Lower lobe of right lung (tissue), 2 donors: ENCODE data around the gene CA12. TPM values are rescaled to one million over a fixed set of nuclear protein-coding genes. Genes with fewer than 3 reads are reported as not detected.

Experiments used
- ATAC-seq, 2 donors: fragments of 200-7000 bp; cut with Tn5 transposase; one replicate each; pipeline ENCODE4 v1.9.1; 2020 to 2022; ENCODE audit warnings: mild to moderate bottlenecking in 2 of 2, moderate library complexity in 2 of 2
- DNase-seq: peaks from one replicate; pipeline ENCODE4 v3.0.0-alpha.2; 2020
- H3K27ac ChIP-seq: fragments of 200-600 bp; one replicate; pipeline ENCODE4 v1.8.0; 2022
- H3K27me3 ChIP-seq: fragments of 200-600 bp; one replicate; pipeline ENCODE4 v1.8.0; 2022; ENCODE audit warnings: low read depth
- H3K36me3 ChIP-seq: fragments of 200-600 bp; one replicate; pipeline ENCODE4 v1.8.0; 2022; ENCODE audit warnings: mild to moderate bottlenecking
- H3K4me1 ChIP-seq: fragments of 200-600 bp; one replicate; pipeline ENCODE4 v1.8.0; 2022
- H3K4me3 ChIP-seq: fragments of 200-600 bp; one replicate; pipeline ENCODE4 v1.8.0; 2022; ENCODE audit warnings: mild to moderate bottlenecking
- H3K9me3 ChIP-seq: fragments of 200-600 bp; one replicate; pipeline ENCODE4 v1.8.0; 2022
- CTCF ChIP-seq: fragments of 200-600 bp; IDR thresholded peaks from one replicate; pipeline ENCODE4 v1.8.0; 2022; ENCODE audit warnings: antibody characterized with exemption, mild to moderate bottlenecking
- intact Hi-C: fragments of 100-400 bp; cut with DNase I; formaldehyde crosslinking; loops from one replicate; pipeline ENCODE4 v1.11.0; 2022
- total RNA-seq: library from RNA; stranded (reverse); fragmentation: NEBNext Ultra II Directional; extraction: Animal tissue kit (Norgen Biotek cat#: 25700); gene quantifications from one replicate; pipeline ENCODE4 v1.2.1, GENCODE V29; 2021
- donor health status: DM: no; HTN: yes; CAD: no; lungs with severe emphysema.

CA12 gene
- total RNA-seq, 1 donor from 2014 or later, result 4.9 TPM

DNA sequence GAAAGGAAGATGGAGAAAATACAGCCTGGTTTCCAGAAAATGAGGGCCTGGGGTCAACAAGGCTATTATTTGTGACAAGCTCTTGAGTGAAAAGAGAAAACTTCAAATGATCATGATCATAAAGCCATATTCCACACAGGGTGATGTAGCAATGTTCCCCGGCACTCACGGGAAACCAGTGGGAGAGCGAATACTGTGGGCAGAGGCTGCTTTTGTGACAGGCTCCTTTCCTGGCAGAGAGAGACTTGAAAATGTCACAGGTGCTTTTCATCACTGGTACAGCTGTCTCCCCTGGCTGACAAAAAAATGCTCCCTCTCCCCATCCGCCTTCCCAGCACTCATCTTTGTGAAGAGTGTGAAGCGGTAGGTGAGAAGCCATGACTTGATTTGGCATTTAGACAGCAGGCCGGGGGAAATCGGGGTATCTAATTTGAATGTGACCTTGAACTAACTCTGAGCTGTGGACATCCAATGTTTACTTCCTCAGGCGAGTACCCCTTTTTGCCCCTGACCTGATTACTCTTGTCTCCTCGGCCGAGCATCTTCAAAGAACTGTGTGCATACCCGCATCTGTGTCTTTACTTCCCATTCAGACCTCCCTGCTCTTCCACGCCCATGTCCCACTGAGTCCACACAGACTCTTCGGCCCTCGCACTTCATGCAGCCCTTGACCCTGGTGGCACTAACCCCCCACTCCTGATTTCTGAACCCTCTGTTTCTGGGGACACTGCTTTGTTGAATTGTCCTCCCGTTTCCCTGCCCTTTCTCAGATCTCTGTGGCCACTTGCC lies 23.2 kb downstream of the CA12 start:
- Histone ChIP-seq H3K4me1 (no peaks in the 10 kb centered on the region), H3K27ac (no peak overlapping the region), H3K9me3 (no peaks in the 10 kb centered on the region), H3K27me3 (no peaks in the 10 kb centered on the region), H3K4me3 (no peak overlapping the region), H3K36me3 (no peaks in the 10 kb centered on the region)
- no peak for ATAC-seq
- no peak for DNase-seq
- no peak for TF ChIP-seq CTCF
- intact Hi-C loops, result no loop called here

GRCh38 chr15:63357731-63358130 lies 23.9 kb downstream of the CA12 start:
- ATAC-seq, result no peak
- Histone ChIP-seq H3K4me3 (no peak overlapping the region), H3K4me1 (no peaks in the 10 kb centered on the region), H3K27me3 (no peaks in the 10 kb centered on the region), H3K36me3 (no peaks in the 10 kb centered on the region), H3K27ac (no peak overlapping the region), H3K9me3 (no peaks in the 10 kb centered on the region)
- intact Hi-C loops, result no loop called here
- TF ChIP-seq CTCF, result no peak
- DNase-seq, result no peak

- intact Hi-C loops, result no loop called here
- H3K36me3 ChIP-seq, result no peaks in the 10 kb centered on the region
- no peak for DNase-seq
- no peak for TF ChIP-seq CTCF
- no peaks in the 10 kb centered on the region for H3K4me1 ChIP-seq
- no peak for ATAC-seq
- H3K27me3 ChIP-seq, result no peaks in the 10 kb centered on the region
- H3K9me3 ChIP-seq, result no peaks in the 10 kb centered on the region
- no peak overlapping the region for H3K4me3 ChIP-seq
- no peak overlapping the region for H3K27ac ChIP-seq
These were observed 24.6 kb downstream of the CA12 start for GRCh38 chr15:63357061-63357460.

- intact Hi-C loops, result no loop called here
- ATAC-seq, result no peak
These were observed 26.6 kb downstream of the CA12 start for GRCh38 chr15:63354821-63355650.

DNA sequence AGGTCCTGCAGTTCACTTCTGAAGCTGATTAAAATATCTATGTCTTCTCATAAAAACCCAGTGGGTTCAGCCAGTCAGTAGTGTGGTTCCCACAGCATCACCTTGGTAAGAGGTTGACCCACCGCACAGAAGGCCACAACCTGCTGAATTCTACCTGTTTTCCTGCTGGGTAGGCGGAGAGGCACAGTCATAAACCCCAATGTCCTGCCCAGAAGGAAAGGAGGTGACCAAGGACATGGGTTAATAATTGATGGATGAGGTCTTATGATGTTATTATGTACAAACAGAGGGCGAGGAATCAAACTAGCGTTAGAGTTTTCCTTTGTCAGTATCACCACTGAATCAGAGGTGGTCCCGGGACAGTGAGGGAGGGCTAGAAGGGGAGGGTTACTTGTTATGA lies 27.8 kb downstream of the CA12 start:
- Histone ChIP-seq H3K27me3 (no peaks in the 10 kb centered on the region), H3K9me3 (no peaks in the 10 kb centered on the region), H3K4me3 (no peak overlapping the region), H3K36me3 (no peaks in the 10 kb centered on the region), H3K27ac (no peak overlapping the region), H3K4me1 (no peaks in the 10 kb centered on the region)
- intact Hi-C loops, result no loop called here
- ATAC-seq (no peak), DNase-seq (no peak)
- no peak for TF ChIP-seq CTCF

More at GRCh38 chr15:63354821-63355650, 26.6 kb downstream of the CA12 start:
- H3K27ac ChIP-seq, result no peak overlapping the region
- H3K9me3 ChIP-seq, result no peaks in the 10 kb centered on the region
- H3K27me3 ChIP-seq, result no peaks in the 10 kb centered on the region
- H3K36me3 ChIP-seq, result no peaks in the 10 kb centered on the region
- no peak for DNase-seq
- TF ChIP-seq CTCF, result no peak
- H3K4me1 ChIP-seq, result no peaks in the 10 kb centered on the region
- H3K4me3 ChIP-seq, result no peak overlapping the region
